PFSK-1 (cell line): ENCODE results near the gene GREB1.

Experiments used
- FOXP2 ChIP-seq: optimal IDR thresholded peaks from 2 replicates; pipeline ENCODE3; 2011; ENCODE audit warnings: borderline replicate concordance, control low read depth, inconsistent platforms; ENCODE audit not compliant: insufficient read depth; ENCODE audit errors: extremely low read length, extremely low read depth
- POLR2AphosphoS5 ChIP-seq: IDR thresholded peaks from 2 replicates; pipeline ENCODE4 v1.6.1; 2012; ENCODE audit warnings: low read depth, mild to moderate bottlenecking, control low read depth, low read length, moderate library complexity
- REST ChIP-seq, 2 experiments: IDR thresholded peaks; 2 replicates each; pipeline versions ENCODE4 v1.6.1 to v1.8.0; 2011 to 2012; ENCODE audit warnings: low read depth in 2 of 2, low read length in 2 of 2, control low read depth in 1 of 2, inconsistent platforms in 1 of 2, mild to moderate bottlenecking in 1 of 2, moderate library complexity in 1 of 2; ENCODE audit not compliant: insufficient read depth in 1 of 2
- SIN3A ChIP-seq: IDR thresholded peaks from 2 replicates; pipeline ENCODE4 v1.6.1; 2012; ENCODE audit warnings: mild to moderate bottlenecking, low read length, moderate library complexity, borderline replicate concordance; ENCODE audit not compliant: insufficient read depth
- TAF1 ChIP-seq: IDR thresholded peaks from 2 replicates; pipeline ENCODE4 v1.6.1; 2012; ENCODE audit warnings: low read length, control low read depth, borderline replicate concordance; ENCODE audit not compliant: insufficient read depth

Gene GREB1

DNA sequence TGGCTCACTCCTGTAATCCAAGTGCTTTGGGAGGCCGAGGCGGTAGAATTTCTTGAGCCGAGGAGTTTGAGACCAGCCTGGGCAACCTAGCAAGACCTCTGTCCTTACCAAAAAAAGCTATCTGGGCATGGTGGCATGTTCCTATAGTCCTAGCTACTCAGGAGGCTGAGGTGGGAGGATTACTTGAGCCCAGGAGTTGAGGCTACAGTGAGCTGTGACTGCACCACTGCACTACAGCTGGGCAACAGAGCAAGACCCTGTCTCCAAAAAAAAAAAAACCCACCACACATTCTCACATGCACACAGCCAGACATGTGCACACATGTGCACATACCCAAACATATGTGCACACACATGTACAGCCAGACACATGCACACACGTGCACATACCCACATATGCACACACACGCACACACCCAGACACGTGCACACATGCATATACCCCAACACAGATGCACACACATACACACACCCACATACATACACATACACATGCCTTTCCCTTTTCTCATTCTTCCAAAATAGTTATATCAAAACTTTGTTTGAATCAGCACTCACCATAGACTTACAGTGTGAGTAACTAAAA lies 14.2 kb downstream of the GREB1 start:
- TF ChIP-seq FOXP2, result no peak
- no peak for TF ChIP-seq SIN3A
- no peak for TF ChIP-seq REST (IDR thresholded peaks at IDR 0.05; ENCODE audit: insufficient read depth in 1 of 2, low read depth in 2 of 2, low read length in 2 of 2)
- no peak for TF ChIP-seq TAF1
- no peak for TF ChIP-seq POLR2AphosphoS5

DNA sequence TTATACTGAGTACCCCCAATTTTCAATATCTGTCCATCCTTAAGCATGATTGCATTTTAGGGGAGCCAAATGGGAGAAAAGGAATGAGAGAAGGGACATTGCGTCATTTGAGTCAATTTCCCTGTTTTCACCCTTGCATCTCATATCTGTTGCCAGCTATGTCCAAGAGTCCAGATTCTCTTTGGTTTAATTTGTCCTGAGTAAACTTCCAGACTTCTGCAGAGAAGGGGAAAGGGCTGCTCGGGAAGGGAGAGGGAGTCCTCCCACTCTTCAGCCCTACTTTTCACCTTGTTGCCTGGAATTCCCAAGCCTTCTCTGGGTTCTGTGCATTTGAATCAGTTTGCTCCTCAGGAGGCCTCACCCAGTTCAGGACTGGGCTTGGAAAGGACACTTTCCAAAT lies 16.5 kb downstream of the GREB1 start:
- TF ChIP-seq POLR2AphosphoS5 (no peak), SIN3A (no peak), REST (IDR thresholded peaks at IDR 0.05; ENCODE audit: insufficient read depth in 1 of 2, low read depth in 2 of 2, low read length in 2 of 2) (no peak), FOXP2 (no peak), TAF1 (no peak)

DNA sequence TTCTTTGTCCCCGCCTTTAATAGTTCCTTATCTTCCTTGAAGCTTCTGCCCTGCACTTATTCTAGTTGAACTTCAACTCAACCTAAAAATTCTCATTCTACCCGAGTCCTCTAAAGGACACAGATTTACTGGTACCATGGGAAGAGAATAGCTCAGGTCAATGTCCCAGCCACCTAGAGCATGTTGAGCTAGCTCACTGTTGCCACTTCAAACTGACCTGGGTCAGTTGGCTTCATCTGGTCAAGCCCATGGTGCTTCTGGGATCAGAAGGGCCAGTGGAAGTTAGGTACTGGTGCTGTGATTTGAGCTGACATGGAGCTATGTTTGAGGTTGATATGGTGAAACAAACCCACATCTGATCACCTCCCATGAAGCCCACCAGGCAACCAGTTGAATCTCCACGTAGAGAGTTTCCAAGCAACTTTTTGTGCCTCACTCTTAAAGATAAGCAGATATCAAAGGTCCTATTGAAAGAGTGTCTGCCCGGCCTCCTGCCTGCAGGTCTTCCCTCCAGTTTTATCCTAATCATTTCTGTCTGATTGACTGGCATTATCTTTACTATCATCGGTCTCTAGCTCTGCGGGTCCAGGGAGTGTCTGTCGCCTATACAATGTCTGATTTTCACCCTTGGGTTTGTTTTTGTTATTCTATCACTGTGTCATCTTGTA lies 17.2 kb downstream of the GREB1 start:
- TF ChIP-seq POLR2AphosphoS5 (no peak), REST (IDR thresholded peaks at IDR 0.05; ENCODE audit: insufficient read depth in 1 of 2, low read depth in 2 of 2, low read length in 2 of 2) (no peak), SIN3A (no peak), TAF1 (no peak), FOXP2 (no peak)

DNA sequence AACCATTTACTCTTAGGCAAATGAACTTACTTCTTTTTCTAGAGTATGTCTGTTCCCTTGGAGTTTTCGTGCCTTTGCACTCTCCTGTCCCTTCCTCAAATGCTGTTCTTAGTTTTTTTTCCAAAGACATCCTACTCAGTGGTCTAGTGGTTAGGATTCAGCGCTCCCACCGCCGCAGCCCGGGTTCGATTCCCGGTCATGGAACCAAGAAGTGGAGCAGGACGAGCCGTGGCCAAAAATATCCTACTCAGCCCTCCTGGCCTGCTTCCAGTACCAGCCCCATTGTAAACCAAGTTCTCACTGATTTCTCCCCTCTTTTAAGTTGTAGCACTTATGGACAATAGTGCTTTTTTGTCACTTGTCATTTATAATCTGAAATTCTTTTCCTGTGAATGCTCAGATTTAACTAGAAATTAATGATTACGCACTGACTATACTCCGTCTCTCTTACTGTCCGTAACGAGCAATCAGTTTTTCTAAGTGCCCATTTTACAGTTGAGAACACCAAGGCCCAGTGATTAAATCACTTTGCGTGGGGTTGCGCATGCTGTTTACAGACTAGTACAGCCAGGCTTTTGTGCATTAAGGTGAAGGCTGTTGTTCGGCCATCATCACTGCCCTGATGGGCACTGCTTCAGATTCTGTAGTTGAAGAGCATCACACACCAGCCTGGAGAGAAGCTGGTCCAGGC lies 17.9 kb downstream of the GREB1 start:
- TF ChIP-seq POLR2AphosphoS5 (no peak), REST (IDR thresholded peaks at IDR 0.05; ENCODE audit: insufficient read depth in 1 of 2, low read depth in 2 of 2, low read length in 2 of 2) (no peak)
